BLaER1 treated with 17β-estradiol and CSF1 and Interleukin-3, amounts not matched to agents 10 nM and 100 nM (cell line): ENCODE data around the gene CORO2A.
A peak's percentile ranks its signal among the peaks of the same experiment; 100 is the strongest.

Experiments
- H3K27ac ChIP-seq, 11 experiments: shearing (Covaris generic); formaldehyde crosslinking; 2 replicates each; pipeline ENCODE4 v1.8.1; 2022
- H3K27me3 ChIP-seq, 11 experiments: shearing (Covaris generic); formaldehyde crosslinking; 2 replicates each; pipeline ENCODE4 v1.8.1; 2022
- H3K36me3 ChIP-seq, 11 experiments: shearing (Covaris generic); formaldehyde crosslinking; 2 replicates each; pipeline ENCODE4 v1.8.1; 2022
- H3K4me1 ChIP-seq, 10 experiments: shearing (Covaris generic); formaldehyde crosslinking; 2 replicates each; pipeline ENCODE4 v1.8.1; 2022
- H3K4me2 ChIP-seq, 11 experiments: shearing (Covaris generic); formaldehyde crosslinking; 2 replicates each; pipeline ENCODE4 v1.8.1; 2022
- H3K4me3 ChIP-seq, 10 experiments: shearing (Covaris generic); formaldehyde crosslinking; 2 replicates each; pipeline ENCODE4 v1.8.1; 2022
- H3K9ac ChIP-seq, 11 experiments: shearing (Covaris generic); formaldehyde crosslinking; 2 replicates each; pipeline ENCODE4 v1.8.1; 2022
- H3K9me3 ChIP-seq, 11 experiments: shearing (Covaris generic); formaldehyde crosslinking; replicated peaks in 1 of 11; 2 replicates each; pipeline ENCODE4 v1.8.1; 2022
- H4K20me1 ChIP-seq, 11 experiments: shearing (Covaris generic); formaldehyde crosslinking; 2 replicates each; pipeline ENCODE4 v1.8.1; 2022
- Cebpa-rat ChIP-seq, 11 experiments: shearing (Covaris generic); IDR thresholded peaks; 2 replicates each; pipeline ENCODE4 v1.8.1; 2022

The CORO2A gene

GRCh38 chr9:98207606-98208005, 15.2 kb upstream of the CORO2A start:
- no peak for TF ChIP-seq Cebpa-rat (IDR thresholded peaks at IDR 0.05)
- no peaks in the 10 kb centered on the region for H3K9me3 ChIP-seq
- H3K4me1 ChIP-seq = peaks cover 0 to 17% (median 5%) of the 10 kb centered on the region in 10 experiments; a peak in 10 of 20 replicates
- H4K20me1 ChIP-seq = peaks cover 0 to 86% (median 0%) of the 10 kb centered on the region in 11 experiments; a peak in 8 of 22 replicates
- peaks cover 0 to 93% (median 16%) of the 10 kb centered on the region in 11 experiments; a peak in 14 of 22 replicates for H3K36me3 ChIP-seq
- H3K4me3 ChIP-seq = no peak overlapping the region
- no peak overlapping the region for H3K4me2 ChIP-seq
- H3K9ac ChIP-seq = no peak overlapping the region
- no peak overlapping the region for H3K27ac ChIP-seq
- no peaks in the 10 kb centered on the region for H3K27me3 ChIP-seq

GRCh38 chr9:98206754-98207153, 14.3 kb upstream of the CORO2A start:
- Histone ChIP-seq H3K27ac (no peak overlapping the region), H3K9me3 (no peaks in the 10 kb centered on the region), H3K4me3 (no peak overlapping the region), H3K4me1 (peaks cover 0 to 17% (median 5%) of the 10 kb centered on the region in 10 experiments; a peak in 10 of 20 replicates), H4K20me1 (peaks cover 0 to 87% (median 0%) of the 10 kb centered on the region in 11 experiments; a peak in 8 of 22 replicates), H3K36me3 (peaks cover 0 to 93% (median 15%) of the 10 kb centered on the region in 11 experiments; a peak in 14 of 22 replicates), H3K27me3 (no peaks in the 10 kb centered on the region), H3K9ac (no peak overlapping the region), H3K4me2 (no peak overlapping the region)
- no peak for TF ChIP-seq Cebpa-rat (IDR thresholded peaks at IDR 0.05)

GRCh38 chr9:98204692-98205091, 12.3 kb upstream of the CORO2A start:
- Histone ChIP-seq H3K9ac (peak overlapping the region in 1 of 11 experiments; percentile 7; a peak in 1 of 22 replicates), H3K4me2 (no peak overlapping the region), H4K20me1 (peaks cover 0 to 82% (median 0%) of the 10 kb centered on the region in 11 experiments; a peak in 8 of 22 replicates), H3K27me3 (no peaks in the 10 kb centered on the region), H3K27ac (no peak overlapping the region), H3K4me1 (peaks cover 0 to 16% (median 3%) of the 10 kb centered on the region in 10 experiments; a peak in 10 of 20 replicates), H3K36me3 (peaks cover 0 to 91% (median 15%) of the 10 kb centered on the region in 11 experiments; a peak in 14 of 22 replicates), H3K9me3 (no peaks in the 10 kb centered on the region), H3K4me3 (no peak overlapping the region)
- TF ChIP-seq Cebpa-rat (IDR thresholded peaks at IDR 0.05) = no peak

- no peak overlapping the region for H3K4me3 ChIP-seq
- no peaks in the 10 kb centered on the region for H3K9me3 ChIP-seq
- no peak overlapping the region for H3K4me2 ChIP-seq
- H3K27me3 ChIP-seq = no peaks in the 10 kb centered on the region
- 0 out of 22 replicates have a peak overlapping the region, but pooled peaks of 1 of the 11 experiments have one; percentile 18 for H3K9ac ChIP-seq
- peaks cover 0 to 83% (median 0%) of the 10 kb centered on the region in 11 experiments; a peak in 7 of 22 replicates for H4K20me1 ChIP-seq
- H3K36me3 ChIP-seq = peaks cover 0 to 91% (median 7%) of the 10 kb centered on the region in 11 experiments; a peak in 13 of 22 replicates
- no peak for TF ChIP-seq Cebpa-rat (IDR thresholded peaks at IDR 0.05)
- H3K4me1 ChIP-seq = peaks cover 0 to 12% (median 3%) of the 10 kb centered on the region in 10 experiments; a peak in 8 of 20 replicates
- no peak overlapping the region for H3K27ac ChIP-seq
Observed at GRCh38 chr9:98203153-98203552, 10.7 kb upstream of the CORO2A start.

- Histone ChIP-seq H3K4me3 (no peak overlapping the region), H3K27ac (no peak overlapping the region), H3K27me3 (no peaks in the 10 kb centered on the region), H3K9ac (no peak overlapping the region), H4K20me1 (peaks cover 0 to 75% (median 0%) of the 10 kb centered on the region in 11 experiments; a peak in 7 of 22 replicates), H3K4me1 (peaks cover 0 to 12% (median 3%) of the 10 kb centered on the region in 10 experiments; a peak in 8 of 20 replicates), H3K36me3 (peaks cover 0 to 91% (median 0%) of the 10 kb centered on the region in 11 experiments; a peak in 10 of 22 replicates), H3K9me3 (no peaks in the 10 kb centered on the region), H3K4me2 (no peak overlapping the region)
- TF ChIP-seq Cebpa-rat (IDR thresholded peaks at IDR 0.05) = no peak
Observed at GRCh38 chr9:98202252-98202651, 9.8 kb upstream of the CORO2A start.

GRCh38 chr9:98201749-98202148, 9.3 kb upstream of the CORO2A start:
- H3K4me2 ChIP-seq = 0 out of 22 replicates have a peak overlapping the region, but pooled peaks of 1 of the 11 experiments have one; percentile 11
- no peak overlapping the region for H3K4me3 ChIP-seq
- peaks cover 0 to 12% (median 3%) of the 10 kb centered on the region in 10 experiments; a peak in 8 of 20 replicates for H3K4me1 ChIP-seq
- no peak for TF ChIP-seq Cebpa-rat (IDR thresholded peaks at IDR 0.05)
- H3K9me3 ChIP-seq = no peaks in the 10 kb centered on the region
- H4K20me1 ChIP-seq = peaks cover 0 to 71% (median 0%) of the 10 kb centered on the region in 11 experiments; a peak in 6 of 22 replicates
- no peak overlapping the region for H3K27ac ChIP-seq
- peaks cover 0 to 87% (median 0%) of the 10 kb centered on the region in 11 experiments; a peak in 10 of 22 replicates for H3K36me3 ChIP-seq
- H3K27me3 ChIP-seq = no peaks in the 10 kb centered on the region
- 0 out of 22 replicates have a peak overlapping the region, but pooled peaks of 2 of the 11 experiments have one; percentile 19 to 29 for H3K9ac ChIP-seq

GRCh38 chr9:98201102-98201501, 8.7 kb upstream of the CORO2A start:
- peak overlapping the region in 2 of 11 experiments; percentile 19 to 29; a peak in 1 of 22 replicates for H3K9ac ChIP-seq

GRCh38 chr9:98199388-98200033, 7.1 kb upstream of the CORO2A start:
- Histone ChIP-seq H3K36me3 (peaks cover 0 to 72% (median 0%) of the 10 kb centered on the region in 11 experiments; a peak in 10 of 22 replicates), H3K27ac (no peak overlapping the region), H3K27me3 (no peaks in the 10 kb centered on the region), H3K4me3 (no peak overlapping the region), H3K4me2 (no peak overlapping the region), H3K9ac (no peak overlapping the region), H4K20me1 (peaks cover 0 to 53% (median 0%) of the 10 kb centered on the region in 11 experiments; a peak in 7 of 22 replicates), H3K9me3 (no peaks in the 10 kb centered on the region), H3K4me1 (peaks cover 0 to 7% (median 0%) of the 10 kb centered on the region in 10 experiments; a peak in 4 of 20 replicates)
- TF ChIP-seq Cebpa-rat (IDR thresholded peaks at IDR 0.05) = no peak

More at GRCh38 chr9:98201102-98201501, 8.7 kb upstream of the CORO2A start:
- peaks cover 0 to 10% (median 1%) of the 10 kb centered on the region in 10 experiments; a peak in 8 of 20 replicates for H3K4me1 ChIP-seq
- H3K27me3 ChIP-seq = no peaks in the 10 kb centered on the region
- peaks cover 0 to 65% (median 0%) of the 10 kb centered on the region in 11 experiments; a peak in 7 of 22 replicates for H4K20me1 ChIP-seq
- TF ChIP-seq Cebpa-rat (IDR thresholded peaks at IDR 0.05) = no peak
- peak overlapping the region in 1 of 11 experiments; percentile 11; a peak in 1 of 22 replicates for H3K4me2 ChIP-seq
- no peaks in the 10 kb centered on the region for H3K9me3 ChIP-seq
- H3K4me3 ChIP-seq = no peak overlapping the region
- H3K36me3 ChIP-seq = peaks cover 0 to 81% (median 0%) of the 10 kb centered on the region in 11 experiments; a peak in 10 of 22 replicates
- H3K27ac ChIP-seq = no peak overlapping the region

GRCh38 chr9:98195671-98196070, 3.2 kb upstream of the CORO2A start:
- no peak for TF ChIP-seq Cebpa-rat (IDR thresholded peaks at IDR 0.05)
- no peak overlapping the region for H3K27ac ChIP-seq

More at GRCh38 chr9:98195671-98196070, 3.2 kb upstream of the CORO2A start:
- peaks cover 6 to 21% (median 15%) of the 10 kb centered on the region in 10 experiments; a peak in 18 of 20 replicates for H3K4me1 ChIP-seq
- H3K4me3 ChIP-seq = no peak overlapping the region
- no peak overlapping the region for H3K9ac ChIP-seq
- H3K36me3 ChIP-seq = peaks cover 0 to 34% (median 0%) of the 10 kb centered on the region in 11 experiments; a peak in 10 of 22 replicates
- no peak overlapping the region for H3K4me2 ChIP-seq
- no peaks in the 10 kb centered on the region for H3K9me3 ChIP-seq
- H4K20me1 ChIP-seq = peaks cover 0 to 37% (median 0%) of the 10 kb centered on the region in 11 experiments; a peak in 6 of 22 replicates
- peaks cover 9 to 21% (median 15%) of the 10 kb centered on the region in 11 experiments; a peak in 20 of 22 replicates for H3K27me3 ChIP-seq
